ENCODE measurements around the gene EN2. TPM values are rescaled to one million over a fixed set of nuclear protein-coding genes. Genes with fewer than 3 reads are reported as not detected.

Gene EN2
- total RNA-seq, 4 donors from 2014 or later = 0.13 to 0.15 TPM; not detected in 2

GRCh38 chr7:155493744-155494538, 36.0 kb downstream of the EN2 start:
- H3K27me3 ChIP-seq = peaks cover 92% of the 10 kb centered on the region
- no peak for ATAC-seq
- H3K27ac ChIP-seq = no peak overlapping the region
- H3K4me1 ChIP-seq = peaks cover 0 to 20% (median 0%) of the 10 kb centered on the region in 3 donors
- H3K9me3 ChIP-seq = no peaks in the 10 kb centered on the region
- TF ChIP-seq CTCF (IDR thresholded peaks at IDR 0.05) = no peak
- TF ChIP-seq POLR2A (IDR thresholded peaks at IDR 0.05) = no peak
- no peak for TF ChIP-seq EP300 (IDR thresholded peaks at IDR 0.05)
- no peak for TF ChIP-seq POLR2AphosphoS5 (IDR thresholded peaks at IDR 0.05)
- no peaks in the 10 kb centered on the region for H3K36me3 ChIP-seq
- WGBS, 2 donors (ENCODE audit: low coverage in 1 of 2) = 85 to 100% methylated on average over 2 to 4 of the region's 33 CpGs
- H3K4me3 ChIP-seq = no peak overlapping the region

- Histone ChIP-seq H3K9me3 (no peaks in the 10 kb centered on the region), H3K27me3 (peaks cover 92% of the 10 kb centered on the region), H3K4me1 (peaks cover 0 to 20% (median 0%) of the 10 kb centered on the region in 3 donors), H3K36me3 (no peaks in the 10 kb centered on the region), H3K4me3 (no peak overlapping the region), H3K27ac (no peak overlapping the region)
- no CpG with 5 or more reads among the region's 16 CpGs for WGBS, 2 donors (ENCODE audit: low coverage in 1 of 2)
- no peak for ATAC-seq
- TF ChIP-seq EP300 (IDR thresholded peaks at IDR 0.05) = no peak
- no peak for TF ChIP-seq POLR2A (IDR thresholded peaks at IDR 0.05)
- TF ChIP-seq CTCF (IDR thresholded peaks at IDR 0.05) = no peak
- no peak for TF ChIP-seq POLR2AphosphoS5 (IDR thresholded peaks at IDR 0.05)
Measured at GRCh38 chr7:155494551-155494950, 36.6 kb downstream of the EN2 start.

GRCh38 chr7:155495440-155496248, 37.7 kb downstream of the EN2 start:
- 50 to 100% methylated on average over 2 to 5 of the region's 13 CpGs for WGBS, 2 donors (ENCODE audit: low coverage in 1 of 2)
- ATAC-seq = no peak
- H3K36me3 ChIP-seq = no peaks in the 10 kb centered on the region
- TF ChIP-seq POLR2A (IDR thresholded peaks at IDR 0.05) = no peak
- TF ChIP-seq CTCF (IDR thresholded peaks at IDR 0.05) = no peak
- TF ChIP-seq POLR2AphosphoS5 (IDR thresholded peaks at IDR 0.05) = no peak
- TF ChIP-seq EP300 (IDR thresholded peaks at IDR 0.05) = no peak
- peaks cover 92% of the 10 kb centered on the region for H3K27me3 ChIP-seq
- H3K27ac ChIP-seq = no peak overlapping the region
- no peaks in the 10 kb centered on the region for H3K9me3 ChIP-seq
- H3K4me3 ChIP-seq = no peak overlapping the region
- H3K4me1 ChIP-seq = peaks cover 0 to 11% (median 0%) of the 10 kb centered on the region in 3 donors

- H3K27me3 ChIP-seq = peaks cover 92% of the 10 kb centered on the region
- WGBS, 2 donors (ENCODE audit: low coverage in 1 of 2) = 87 to 89% methylated on average over 5 of the region's 23 CpGs
Measured at GRCh38 chr7:155496267-155497005, 38.5 kb downstream of the EN2 start.

More at GRCh38 chr7:155496267-155497005, 38.5 kb downstream of the EN2 start:
- Histone ChIP-seq H3K9me3 (no peaks in the 10 kb centered on the region), H3K4me3 (no peak overlapping the region), H3K36me3 (no peaks in the 10 kb centered on the region), H3K27ac (no peak overlapping the region), H3K4me1 (peaks cover 0 to 4% (median 0%) of the 10 kb centered on the region in 3 donors)
- ATAC-seq = no peak
- no peak for TF ChIP-seq EP300 (IDR thresholded peaks at IDR 0.05)
- TF ChIP-seq CTCF (IDR thresholded peaks at IDR 0.05) = no peak
- TF ChIP-seq POLR2AphosphoS5 (IDR thresholded peaks at IDR 0.05) = no peak
- TF ChIP-seq POLR2A (IDR thresholded peaks at IDR 0.05) = no peak

Measured in gastroesophageal sphincter (tissue), 4 donors.